ENCODE data around the gene PATE3.

Gene PATE3

GRCh38 chr11:125787827-125788226 is at the start of gene PATE3:
PATE3 (plus strand) TSS chr11:125788127; CDS start chr11:125788152, 25 bp downstream.
- Mint-ChIP-seq H3K9me3 (no peaks in the 10 kb centered on the region), H3K27ac (no peak within 1 kb of the TSS), H3K27me3 (peaks cover 2% of the 10 kb centered on the region), H3K36me3 (ENCODE audit: low read depth) (no peaks in the 10 kb centered on the region), H3K4me3 (no peak within 1 kb of the TSS), H3K4me1 (no peaks in the 10 kb centered on the region)
- DNase-seq = no peak
- no peak for ATAC-seq

DNA sequence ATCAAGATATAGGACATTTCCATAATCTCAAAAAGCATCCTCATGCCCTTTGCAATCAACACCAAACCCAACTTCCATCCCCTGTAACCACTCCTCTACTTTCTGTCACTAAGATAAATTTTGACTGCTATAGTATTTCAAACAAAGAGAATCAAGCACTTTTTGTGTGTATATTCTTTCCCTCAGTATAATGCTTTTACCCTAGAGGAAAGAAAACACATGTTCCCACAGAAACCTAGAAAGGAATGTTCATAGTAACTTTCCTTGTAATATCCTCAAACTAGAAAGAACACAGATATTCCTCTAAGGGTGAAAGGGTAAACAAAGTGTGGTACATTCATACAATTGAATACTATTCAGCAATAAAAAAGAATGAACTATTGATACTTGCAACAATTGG is 47.3 kb upstream of the PATE3 start:
- H3K27ac Mint-ChIP-seq = no peak overlapping the region
- H3K9me3 Mint-ChIP-seq = peaks cover 13% of the 10 kb centered on the region
- no peak for DNase-seq
- no peaks in the 10 kb centered on the region for H3K36me3 Mint-ChIP-seq (ENCODE audit: low read depth)
- peaks cover 21% of the 10 kb centered on the region for H3K27me3 Mint-ChIP-seq
- no peaks in the 10 kb centered on the region for H3K4me1 Mint-ChIP-seq
- ATAC-seq = no peak
- no peak overlapping the region for H3K4me3 Mint-ChIP-seq

DNA sequence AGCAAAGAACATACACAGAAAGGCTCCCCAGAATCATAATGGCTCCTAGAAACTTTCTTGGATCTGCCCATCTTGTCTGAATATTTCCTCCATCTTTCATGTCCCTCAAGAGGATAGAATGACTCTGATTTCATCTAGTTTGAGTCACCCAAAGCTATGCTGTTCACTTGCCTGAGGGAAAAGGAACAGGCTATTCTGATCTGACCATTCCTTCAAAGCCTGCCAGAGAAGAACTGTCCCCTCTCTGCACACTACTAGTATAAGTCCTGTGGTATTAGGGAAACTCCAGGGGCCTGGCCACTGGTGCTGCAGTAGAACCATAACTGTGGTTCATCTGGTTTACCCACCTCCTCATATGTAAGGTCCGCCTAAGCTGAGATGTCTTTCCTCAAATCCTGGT is 44.2 kb upstream of the PATE3 start:
- DNase-seq = no peak
- Mint-ChIP-seq H3K4me1 (no peaks in the 10 kb centered on the region), H3K36me3 (ENCODE audit: low read depth) (no peaks in the 10 kb centered on the region), H3K9me3 (no peaks in the 10 kb centered on the region), H3K27ac (no peak overlapping the region), H3K27me3 (peaks cover 11% of the 10 kb centered on the region), H3K4me3 (no peak overlapping the region)
- no peak for ATAC-seq

GRCh38 chr11:125745979-125746378 is 41.9 kb upstream of the PATE3 start, which contains the start of gene PATE1:
PATE1 (plus strand) TSS chr11:125746279; CDS start chr11:125746305, 26 bp downstream.
- no peak within 1 kb of the TSS for H3K4me3 Mint-ChIP-seq
- H3K27me3 Mint-ChIP-seq = peaks cover 12% of the 10 kb centered on the region
- DNase-seq (no peak), ATAC-seq (no peak)
- no peaks in the 10 kb centered on the region for H3K36me3 Mint-ChIP-seq (ENCODE audit: low read depth)
- H3K27ac Mint-ChIP-seq = no peak within 1 kb of the TSS
- H3K4me1 Mint-ChIP-seq = no peaks in the 10 kb centered on the region
- no peaks in the 10 kb centered on the region for H3K9me3 Mint-ChIP-seq

DNA sequence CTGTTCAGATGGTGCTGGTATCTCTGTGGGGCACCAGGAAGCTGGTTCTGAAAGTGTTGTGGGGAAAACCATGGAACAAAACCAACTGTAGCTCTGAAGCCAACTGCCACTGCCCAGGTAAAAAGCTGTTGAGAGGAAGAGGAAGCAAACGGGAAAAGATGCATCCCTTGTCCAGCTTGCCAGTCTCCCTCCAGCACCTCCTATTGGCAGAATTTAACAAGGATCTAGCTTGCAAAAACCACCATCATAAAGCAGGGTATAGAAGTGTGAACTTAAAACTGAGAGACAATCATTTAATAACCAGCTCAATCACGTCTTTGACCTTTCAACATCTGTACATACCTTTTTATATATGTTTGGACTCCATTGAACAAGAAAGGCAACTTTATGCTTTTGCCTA is 37.3 kb upstream of the PATE3 start:
- Mint-ChIP-seq H3K4me1 (no peaks in the 10 kb centered on the region), H3K4me3 (no peak overlapping the region), H3K27ac (no peak overlapping the region), H3K27me3 (peaks cover 14% of the 10 kb centered on the region), H3K9me3 (no peaks in the 10 kb centered on the region), H3K36me3 (ENCODE audit: low read depth) (no peaks in the 10 kb centered on the region)
- no peak for DNase-seq
- no peak for ATAC-seq

DNA sequence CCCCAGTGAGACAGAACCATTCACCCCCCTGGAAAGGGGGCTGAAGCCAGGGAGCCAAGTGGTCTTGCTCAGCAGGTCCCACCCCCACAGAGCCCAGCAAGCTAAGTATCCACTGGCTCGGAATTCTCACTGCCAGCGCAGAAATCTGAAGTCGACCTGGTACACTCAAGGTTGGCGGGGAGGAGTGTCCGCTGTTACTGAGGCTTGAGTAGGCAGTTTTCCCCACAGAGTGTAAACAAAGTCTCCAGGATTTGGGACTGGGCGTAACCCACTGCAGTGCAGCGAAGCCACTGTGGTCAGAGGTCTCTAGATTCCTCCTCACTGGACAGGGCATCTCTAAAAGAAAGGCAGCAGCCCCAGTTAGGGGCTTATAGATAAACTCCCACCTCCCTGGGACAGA is 31.9 kb upstream of the PATE3 start:
- H3K36me3 Mint-ChIP-seq (ENCODE audit: low read depth) = no peaks in the 10 kb centered on the region
- ATAC-seq = no peak
- DNase-seq = no peak
- H3K4me3 Mint-ChIP-seq = no peak overlapping the region
- H3K27me3 Mint-ChIP-seq = peaks cover 17% of the 10 kb centered on the region
- no peak overlapping the region for H3K27ac Mint-ChIP-seq
- H3K9me3 Mint-ChIP-seq = peaks cover 14% of the 10 kb centered on the region
- H3K4me1 Mint-ChIP-seq = no peaks in the 10 kb centered on the region

DNA sequence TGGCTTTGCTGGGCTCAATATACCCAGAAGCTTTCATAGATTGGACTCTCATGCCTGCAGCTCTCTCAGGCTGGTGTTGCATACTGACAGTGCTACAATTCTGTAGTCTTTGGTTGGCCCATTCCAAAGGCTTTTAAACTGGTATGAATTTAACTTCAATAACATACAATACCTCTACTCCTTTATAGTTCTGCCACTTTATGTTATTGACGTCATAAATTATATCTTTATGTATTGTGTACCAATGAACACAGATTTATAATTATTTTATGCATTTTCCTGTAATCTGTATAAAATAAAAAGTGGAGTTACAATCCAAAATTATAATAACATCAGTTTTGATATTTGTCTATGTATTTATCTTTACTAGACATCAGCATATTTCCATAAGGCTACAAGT is 25.5 kb upstream of the PATE3 start:
- Mint-ChIP-seq H3K4me3 (no peak overlapping the region), H3K36me3 (ENCODE audit: low read depth) (no peaks in the 10 kb centered on the region), H3K4me1 (no peaks in the 10 kb centered on the region), H3K27me3 (peaks cover 16% of the 10 kb centered on the region), H3K27ac (no peak overlapping the region), H3K9me3 (peaks cover 8% of the 10 kb centered on the region)
- ATAC-seq (no peak), DNase-seq (no peak)

GRCh38 chr11:125763483-125763882 is 24.4 kb upstream of the PATE3 start:
- no peak for DNase-seq
- no peak overlapping the region for H3K27ac Mint-ChIP-seq
- ATAC-seq = no peak
- no peaks in the 10 kb centered on the region for H3K36me3 Mint-ChIP-seq (ENCODE audit: low read depth)
- no peaks in the 10 kb centered on the region for H3K4me1 Mint-ChIP-seq
- H3K4me3 Mint-ChIP-seq = no peak overlapping the region
- peaks cover 22% of the 10 kb centered on the region for H3K27me3 Mint-ChIP-seq
- H3K9me3 Mint-ChIP-seq = peaks cover 5% of the 10 kb centered on the region

DNA sequence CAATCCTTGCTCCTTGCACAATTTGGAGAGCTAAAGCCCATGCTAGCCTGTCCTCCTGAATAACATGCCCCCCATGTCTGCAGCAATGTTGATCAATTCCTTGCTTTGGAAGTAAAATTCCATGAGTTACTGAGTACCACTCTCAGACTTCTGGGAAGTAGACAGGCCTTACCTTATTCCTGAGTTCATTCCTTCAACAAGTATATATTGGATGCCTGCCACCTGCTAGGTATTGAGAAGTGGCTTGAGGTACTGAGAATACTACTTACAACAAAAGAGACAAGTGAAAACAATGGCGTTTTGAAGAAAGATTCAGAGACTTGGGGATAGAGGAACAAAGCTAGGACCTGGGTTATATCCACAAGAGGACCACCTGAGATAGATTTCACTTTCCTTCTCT is 21.7 kb upstream of the PATE3 start:
- H3K9me3 Mint-ChIP-seq = no peaks in the 10 kb centered on the region
- H3K27ac Mint-ChIP-seq = no peak overlapping the region
- no peak for ATAC-seq
- peaks cover 17% of the 10 kb centered on the region for H3K27me3 Mint-ChIP-seq
- H3K4me3 Mint-ChIP-seq = no peak overlapping the region
- no peaks in the 10 kb centered on the region for H3K36me3 Mint-ChIP-seq (ENCODE audit: low read depth)
- H3K4me1 Mint-ChIP-seq = no peaks in the 10 kb centered on the region
- DNase-seq = no peak

DNA sequence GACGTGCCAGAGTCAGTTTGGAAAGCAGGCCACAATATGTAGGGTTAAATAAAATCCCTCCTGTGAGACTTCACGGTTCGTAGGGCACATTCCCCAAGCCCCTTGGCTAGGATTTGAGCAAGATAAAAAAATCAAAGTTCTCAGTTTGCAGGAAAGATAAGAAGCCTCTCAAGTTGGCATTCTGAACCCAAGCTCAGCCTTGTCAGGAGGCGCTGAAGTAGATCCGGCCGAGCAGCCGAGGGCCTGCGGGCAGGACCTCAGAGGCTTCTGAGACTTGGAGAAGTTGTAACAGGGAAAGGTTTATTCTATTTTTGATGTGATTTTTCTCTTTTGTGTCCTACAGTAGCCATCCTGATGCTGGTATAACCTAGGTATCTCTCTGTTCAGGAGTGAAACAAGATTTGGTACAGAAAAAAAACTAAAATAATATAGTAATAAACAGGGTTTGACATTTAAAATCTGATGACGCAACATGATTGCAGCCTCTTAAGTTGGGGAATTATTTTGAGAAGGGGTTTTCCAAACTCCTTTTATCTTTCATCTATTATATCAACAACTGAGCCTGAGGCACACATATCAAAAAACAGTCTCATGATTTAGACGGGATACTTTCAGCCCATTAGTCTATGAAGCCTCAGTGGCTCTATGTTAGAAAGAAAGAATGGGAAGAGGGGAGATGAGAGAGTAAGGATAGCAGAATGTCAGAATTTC is 19.4 kb upstream of the PATE3 start:
- no peaks in the 10 kb centered on the region for H3K36me3 Mint-ChIP-seq (ENCODE audit: low read depth)
- no peaks in the 10 kb centered on the region for H3K4me1 Mint-ChIP-seq

DNA sequence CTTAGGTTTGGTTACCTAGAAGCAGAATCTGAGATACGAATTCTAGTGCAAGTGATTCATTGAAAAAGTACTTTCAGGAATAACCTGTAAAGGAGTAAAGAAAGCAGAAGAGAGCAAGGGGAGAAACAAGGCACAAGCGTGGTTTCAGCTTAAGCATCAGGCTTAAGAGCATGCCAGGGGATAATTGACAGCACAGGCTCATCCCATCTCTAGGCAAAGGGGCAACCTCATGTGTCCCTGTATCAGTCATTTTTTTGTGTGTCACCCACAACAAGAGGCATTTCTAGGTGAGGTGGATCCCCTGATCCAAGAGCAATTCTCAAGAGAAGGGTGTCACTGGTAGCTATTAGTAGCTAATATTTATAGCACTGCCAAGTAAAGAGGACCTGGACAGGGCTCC is 17.3 kb upstream of the PATE3 start:
- DNase-seq (no peak), ATAC-seq (no peak)
- Mint-ChIP-seq H3K27me3 (peaks cover 13% of the 10 kb centered on the region), H3K27ac (no peak overlapping the region), H3K4me3 (no peak overlapping the region), H3K36me3 (ENCODE audit: low read depth) (no peaks in the 10 kb centered on the region), H3K9me3 (no peaks in the 10 kb centered on the region), H3K4me1 (no peaks in the 10 kb centered on the region)

More for the DNA sequence above, 19.4 kb upstream of the PATE3 start:
- peaks cover 17% of the 10 kb centered on the region for H3K27me3 Mint-ChIP-seq
- ATAC-seq (no peak), DNase-seq (no peak)
- no peak overlapping the region for H3K27ac Mint-ChIP-seq
- H3K4me3 Mint-ChIP-seq = no peak overlapping the region
- no peaks in the 10 kb centered on the region for H3K9me3 Mint-ChIP-seq

DNA sequence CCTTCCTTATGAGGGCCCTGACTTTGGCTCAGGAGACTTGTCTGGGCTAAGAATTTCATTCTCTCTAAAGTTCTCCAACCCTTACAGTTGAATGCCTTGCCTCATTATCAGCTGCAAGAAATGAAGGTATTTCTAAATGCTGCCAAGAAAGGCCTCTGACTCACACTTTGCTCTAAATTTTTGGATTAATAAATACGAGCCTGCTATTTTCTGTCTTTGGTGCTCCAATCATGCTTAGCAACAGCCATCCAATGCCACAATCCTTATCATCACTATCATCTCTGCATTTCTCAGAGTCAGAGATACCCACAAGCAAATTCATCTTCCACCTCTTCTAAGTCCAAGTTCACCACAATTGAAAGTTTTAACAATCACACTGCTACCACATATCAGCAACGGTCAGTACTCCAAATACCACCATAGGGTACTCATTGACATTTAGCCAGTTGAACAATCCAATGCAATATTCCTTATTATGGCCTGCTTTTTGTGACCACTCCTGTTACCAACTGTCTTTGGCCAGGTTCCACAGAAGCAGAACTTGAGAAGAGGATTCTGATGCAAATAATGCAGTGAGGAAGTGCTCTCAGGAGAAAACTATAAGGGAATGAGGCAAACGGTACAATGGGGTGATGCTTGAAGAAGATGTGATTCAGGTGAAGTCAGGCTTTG is 15.0 kb upstream of the PATE3 start:
- H3K36me3 Mint-ChIP-seq (ENCODE audit: low read depth) = no peaks in the 10 kb centered on the region
- no peak overlapping the region for H3K27ac Mint-ChIP-seq
- no peaks in the 10 kb centered on the region for H3K4me1 Mint-ChIP-seq
- DNase-seq (no peak), ATAC-seq (no peak)
- H3K9me3 Mint-ChIP-seq = no peaks in the 10 kb centered on the region
- no peak overlapping the region for H3K4me3 Mint-ChIP-seq
- peaks cover 19% of the 10 kb centered on the region for H3K27me3 Mint-ChIP-seq

- no peaks in the 10 kb centered on the region for H3K9me3 Mint-ChIP-seq
- no peak overlapping the region for H3K27ac Mint-ChIP-seq
- H3K27me3 Mint-ChIP-seq = peaks cover 16% of the 10 kb centered on the region
- no peaks in the 10 kb centered on the region for H3K36me3 Mint-ChIP-seq (ENCODE audit: low read depth)
- no peaks in the 10 kb centered on the region for H3K4me1 Mint-ChIP-seq
- H3K4me3 Mint-ChIP-seq = no peak overlapping the region
- ATAC-seq (no peak), DNase-seq (no peak)
Observed at GRCh38 chr11:125773516-125773915, 14.4 kb upstream of the PATE3 start.

DNA sequence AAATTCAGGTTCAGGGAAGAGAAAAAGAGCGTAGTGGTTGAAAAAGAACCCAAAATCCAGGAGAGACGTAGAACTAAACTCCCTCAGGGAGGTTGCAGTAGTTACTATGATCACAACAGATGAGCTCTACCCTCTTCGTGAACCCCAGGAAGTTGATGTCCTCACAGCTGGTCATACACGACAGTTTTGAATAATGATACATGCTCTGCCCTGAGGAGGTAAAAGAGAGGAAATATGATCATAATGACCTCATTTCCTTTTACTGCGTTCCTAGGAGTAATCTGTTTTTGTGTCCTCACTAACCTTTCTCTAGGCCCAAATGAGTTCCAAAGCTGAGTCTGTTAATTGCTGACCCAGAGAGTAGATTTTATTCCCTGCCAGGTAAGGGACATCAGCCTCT is 10.6 kb upstream of the PATE3 start:
- Mint-ChIP-seq H3K36me3 (ENCODE audit: low read depth) (no peaks in the 10 kb centered on the region), H3K9me3 (no peaks in the 10 kb centered on the region), H3K4me1 (no peaks in the 10 kb centered on the region), H3K27me3 (peaks cover 17% of the 10 kb centered on the region), H3K4me3 (no peak overlapping the region), H3K27ac (no peak overlapping the region)
- ATAC-seq = no peak
- no peak for DNase-seq

- H3K9me3 Mint-ChIP-seq = no peaks in the 10 kb centered on the region
- no peak within 1 kb of the TSS for H3K4me3 Mint-ChIP-seq
- peaks cover 17% of the 10 kb centered on the region for H3K27me3 Mint-ChIP-seq
- no peaks in the 10 kb centered on the region for H3K36me3 Mint-ChIP-seq (ENCODE audit: low read depth)
- DNase-seq (no peak), ATAC-seq (no peak)
- H3K27ac Mint-ChIP-seq = no peak within 1 kb of the TSS
- H3K4me1 Mint-ChIP-seq = no peaks in the 10 kb centered on the region
Observed at GRCh38 chr11:125778728-125779127, 9.2 kb upstream of the PATE3 start, which contains the start of gene PATE2. PATE2 (minus strand) TSS chr11:125778828; CDS start chr11:125778773, 55 bp downstream.

All from activated naive CD8-positive, alpha-beta T cell treated with anti-CD3 and anti-CD28 coated beads, Interleukin-2, amount 50 U/mL, for 24 hours (primary cell).